Fibroblast of peridontal ligament (primary cell): Measurements from ENCODE around the gene PARD3B.

Experiments
- DNase-seq: peaks from one replicate; pipeline ENCODE4 v3.0.0-alpha.2; 2010; ENCODE audit errors: extremely low read depth

Gene PARD3B

GRCh38 chr2:205055251-205055650, 510.0 kb downstream of the PARD3B start:
- no peak for DNase-seq

GRCh38 chr2:205056151-205056561, 510.9 kb downstream of the PARD3B start:
- peak; percentile 35 for DNase-seq

- DNase-seq: no peak
Observed at GRCh38 chr2:205058409-205058808, 513.1 kb downstream of the PARD3B start.

- DNase-seq: peak; percentile 66
Observed at GRCh38 chr2:205060269-205060668, 515.0 kb downstream of the PARD3B start.

GRCh38 chr2:205066081-205066480, 520.8 kb downstream of the PARD3B start:
- DNase-seq: no peak

GRCh38 chr2:205069928-205070327, 524.7 kb downstream of the PARD3B start:
- DNase-seq: no peak

GRCh38 chr2:205070889-205071288, 525.6 kb downstream of the PARD3B start:
- DNase-seq: no peak

- no peak for DNase-seq
Observed at GRCh38 chr2:205073433-205074020, 528.3 kb downstream of the PARD3B start.

GRCh38 chr2:205076405-205076804, 531.1 kb downstream of the PARD3B start:
- no peak for DNase-seq

GRCh38 chr2:205077159-205077558, 531.9 kb downstream of the PARD3B start:
- DNase-seq: no peak

GRCh38 chr2:205078762-205079161, 533.5 kb downstream of the PARD3B start:
- DNase-seq: no peak

GRCh38 chr2:205079173-205079572, 533.9 kb downstream of the PARD3B start:
- DNase-seq: no peak

- DNase-seq: no peak
Observed at GRCh38 chr2:205086662-205087061, 541.4 kb downstream of the PARD3B start.

GRCh38 chr2:205087862-205088261, 542.6 kb downstream of the PARD3B start:
- DNase-seq: no peak

- no peak for DNase-seq
Observed at GRCh38 chr2:205089958-205090357, 544.7 kb downstream of the PARD3B start.

- DNase-seq: no peak
Observed at GRCh38 chr2:205091411-205091810, 546.1 kb downstream of the PARD3B start.

GRCh38 chr2:205094031-205094430, 548.8 kb downstream of the PARD3B start:
- DNase-seq: no peak

- DNase-seq: no peak
Observed at GRCh38 chr2:205103699-205104098, 558.4 kb downstream of the PARD3B start.

- no peak for DNase-seq
Observed at GRCh38 chr2:205107810-205108209, 562.5 kb downstream of the PARD3B start.

GRCh38 chr2:205115511-205115910, 570.2 kb downstream of the PARD3B start:
- no peak for DNase-seq

- DNase-seq: no peak
Observed at GRCh38 chr2:205117125-205117524, 571.9 kb downstream of the PARD3B start.

GRCh38 chr2:205119136-205119535, 573.9 kb downstream of the PARD3B start:
- DNase-seq: no peak

GRCh38 chr2:205128726-205129125, 583.5 kb downstream of the PARD3B start:
- DNase-seq: no peak

GRCh38 chr2:205129531-205129930, 584.3 kb downstream of the PARD3B start:
- DNase-seq: no peak
